Dendritic cell treated with granulocyte-macrophage colony-stimulating factor and Interleukin-4, amounts not matched to agents 40 ng/mL and 50 ng/mL, for 4 days (primary cell): ENCODE measurements around the gene BAIAP2L1.

Experiments
- H3K27ac Mint-ChIP-seq: one replicate; pipeline ENCODE4 v1.8.0; 2022; ENCODE audit warnings: mild to moderate bottlenecking, mixed read lengths
- H3K27me3 Mint-ChIP-seq: one replicate; pipeline ENCODE4 v1.8.0; 2022; ENCODE audit warnings: mild to moderate bottlenecking, mixed read lengths
- H3K36me3 Mint-ChIP-seq: one replicate; pipeline ENCODE4 v1.8.0; 2022; ENCODE audit warnings: low read depth, mixed read lengths
- H3K4me1 Mint-ChIP-seq: one replicate; pipeline ENCODE4 v1.8.0; 2022; ENCODE audit warnings: low read depth, mixed read lengths
- H3K4me3 Mint-ChIP-seq: one replicate; pipeline ENCODE4 v1.8.0; 2022; ENCODE audit warnings: mild to moderate bottlenecking, moderate library complexity, mixed read lengths
- H3K9me3 Mint-ChIP-seq: one replicate; pipeline ENCODE4 v1.8.0; 2022; ENCODE audit warnings: mixed read lengths
- intact Hi-C: fragments of 100-400 bp; cut with micrococcal nuclease; formaldehyde crosslinking; loops from one replicate; pipeline ENCODE4 v1.15.0; 2022

The BAIAP2L1 gene

DNA sequence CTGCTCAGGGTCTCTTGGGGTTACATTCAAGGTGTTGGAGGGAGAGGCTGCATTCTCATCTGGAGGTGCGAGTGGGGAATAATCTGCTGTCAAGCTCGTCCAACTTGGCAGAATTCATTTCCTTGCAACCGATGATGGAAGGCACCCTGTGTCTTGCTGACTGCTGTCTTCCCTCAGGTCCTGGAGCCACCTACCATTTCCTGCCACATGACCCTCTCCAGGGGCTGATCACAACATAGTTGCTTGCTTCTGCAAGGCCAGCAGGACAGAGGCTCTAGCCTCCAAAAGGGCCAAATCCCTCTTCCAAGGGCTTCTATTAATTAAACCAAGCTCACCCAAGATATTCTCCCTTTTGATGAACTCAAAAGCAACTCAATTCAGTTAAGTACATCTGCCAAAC is 133.6 kb downstream of the BAIAP2L1 start:
- H3K9me3 Mint-ChIP-seq = no peaks in the 10 kb centered on the region
- peak overlapping the region; percentile 41 for H3K27ac Mint-ChIP-seq
- intact Hi-C loops = loop anchor here (10.0 kb wide), 1 partner anchor 127 kb away; no protein-coding TSS in a partner anchor
- H3K36me3 Mint-ChIP-seq = peaks cover 36% of the 10 kb centered on the region
- H3K4me3 Mint-ChIP-seq = no peak overlapping the region
- H3K4me1 Mint-ChIP-seq = peaks cover 14% of the 10 kb centered on the region
- no peaks in the 10 kb centered on the region for H3K27me3 Mint-ChIP-seq

DNA sequence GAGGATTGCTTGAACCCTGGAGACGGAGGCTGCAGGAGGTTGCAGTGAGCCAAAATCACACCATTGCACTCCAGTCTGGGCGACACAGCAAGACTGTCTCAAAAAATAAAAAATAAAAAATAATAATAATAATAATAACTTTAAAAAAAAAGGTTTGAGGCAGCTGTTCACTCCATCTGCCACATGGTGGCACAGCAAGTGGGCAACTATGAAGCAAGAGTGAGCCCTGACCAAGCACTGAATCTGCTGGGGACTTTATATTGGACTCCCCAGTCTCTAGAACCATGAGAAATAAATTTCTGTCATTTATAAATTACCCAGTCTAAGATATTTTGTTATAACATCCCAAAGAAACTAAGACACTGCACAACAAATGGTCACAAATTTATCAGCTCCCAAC is 134.1 kb downstream of the BAIAP2L1 start:
- Mint-ChIP-seq H3K9me3 (no peaks in the 10 kb centered on the region), H3K4me3 (no peak overlapping the region), H3K4me1 (peaks cover 14% of the 10 kb centered on the region), H3K27me3 (no peaks in the 10 kb centered on the region), H3K27ac (peak overlapping the region; percentile 41), H3K36me3 (peaks cover 34% of the 10 kb centered on the region)
- intact Hi-C loops = loop anchor here (10.0 kb wide), 1 partner anchor 128 kb away; no protein-coding TSS in a partner anchor

DNA sequence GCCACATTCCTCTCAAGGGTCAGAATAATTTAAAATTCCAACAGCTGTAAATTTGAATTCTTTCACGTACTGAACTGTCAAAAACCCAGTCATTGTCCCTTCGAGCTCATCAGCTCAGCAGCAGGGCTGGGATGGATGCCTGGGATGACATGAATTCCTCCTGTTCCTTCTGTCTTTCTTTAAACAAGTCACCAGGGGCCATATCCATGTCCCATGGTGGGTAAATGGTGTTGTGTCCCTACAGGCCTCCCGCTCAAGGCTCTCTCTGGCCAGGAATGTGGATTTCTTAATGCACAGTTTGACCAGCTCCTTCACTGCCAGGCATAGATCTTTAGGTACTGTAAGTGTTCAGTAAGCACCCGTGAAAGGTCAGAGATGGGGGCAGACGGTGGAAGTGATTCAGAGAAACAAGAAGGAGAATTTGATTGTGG is 135.0 kb downstream of the BAIAP2L1 start:
- Mint-ChIP-seq H3K9me3 (no peaks in the 10 kb centered on the region), H3K4me3 (no peak overlapping the region), H3K27ac (no peak overlapping the region), H3K4me1 (peaks cover 14% of the 10 kb centered on the region), H3K36me3 (peaks cover 38% of the 10 kb centered on the region), H3K27me3 (no peaks in the 10 kb centered on the region)
- intact Hi-C loops = loop anchor here (10.0 kb wide), 1 partner anchor 129 kb away; no protein-coding TSS in a partner anchor

DNA sequence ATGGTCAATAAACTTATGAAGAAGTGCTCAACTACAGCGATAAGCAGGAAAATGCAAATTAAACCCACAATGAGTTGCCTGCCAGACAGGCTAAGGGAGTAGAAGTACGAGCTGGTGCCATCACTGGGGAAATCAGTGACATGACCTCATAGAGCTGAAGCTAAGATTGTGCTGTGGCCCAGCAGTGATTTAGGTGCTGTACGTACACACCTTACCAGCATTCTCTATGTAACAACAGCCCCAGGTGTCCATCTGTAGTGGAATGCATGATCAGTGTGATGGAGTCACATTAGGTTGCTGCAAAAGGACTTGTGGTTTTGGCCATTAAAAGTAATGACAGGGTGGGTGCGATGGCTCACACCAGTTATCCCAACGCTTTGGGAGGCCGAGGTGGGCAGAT is 143.2 kb downstream of the BAIAP2L1 start:
- Mint-ChIP-seq H3K27me3 (no peaks in the 10 kb centered on the region), H3K9me3 (no peaks in the 10 kb centered on the region), H3K4me1 (peaks cover 17% of the 10 kb centered on the region), H3K36me3 (peaks cover 48% of the 10 kb centered on the region), H3K4me3 (no peak overlapping the region), H3K27ac (no peak overlapping the region)
- intact Hi-C loops = no loop called here

DNA sequence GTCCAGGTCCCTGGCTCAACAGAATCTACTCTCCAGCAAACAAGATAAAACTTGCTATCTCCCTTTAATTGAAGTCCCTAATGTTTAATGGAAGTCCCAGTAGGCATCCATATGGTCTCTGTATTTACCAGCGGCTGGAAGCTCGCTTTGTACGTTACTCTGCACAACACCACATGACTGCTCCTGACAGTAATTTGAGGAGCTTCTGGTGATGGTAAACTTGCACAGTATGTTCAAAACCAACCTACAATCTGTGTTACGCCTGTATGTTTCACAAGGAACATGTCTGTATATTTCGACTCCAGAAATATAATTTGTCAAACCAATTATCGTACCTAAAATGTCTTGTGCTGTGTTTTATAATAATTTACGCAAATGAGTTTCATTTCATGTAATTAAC is 144.5 kb downstream of the BAIAP2L1 start:
- Mint-ChIP-seq H3K36me3 (peaks cover 47% of the 10 kb centered on the region), H3K4me1 (peaks cover 27% of the 10 kb centered on the region), H3K27ac (no peak overlapping the region), H3K4me3 (no peak overlapping the region), H3K9me3 (no peaks in the 10 kb centered on the region), H3K27me3 (no peaks in the 10 kb centered on the region)
- intact Hi-C loops = no loop called here

DNA sequence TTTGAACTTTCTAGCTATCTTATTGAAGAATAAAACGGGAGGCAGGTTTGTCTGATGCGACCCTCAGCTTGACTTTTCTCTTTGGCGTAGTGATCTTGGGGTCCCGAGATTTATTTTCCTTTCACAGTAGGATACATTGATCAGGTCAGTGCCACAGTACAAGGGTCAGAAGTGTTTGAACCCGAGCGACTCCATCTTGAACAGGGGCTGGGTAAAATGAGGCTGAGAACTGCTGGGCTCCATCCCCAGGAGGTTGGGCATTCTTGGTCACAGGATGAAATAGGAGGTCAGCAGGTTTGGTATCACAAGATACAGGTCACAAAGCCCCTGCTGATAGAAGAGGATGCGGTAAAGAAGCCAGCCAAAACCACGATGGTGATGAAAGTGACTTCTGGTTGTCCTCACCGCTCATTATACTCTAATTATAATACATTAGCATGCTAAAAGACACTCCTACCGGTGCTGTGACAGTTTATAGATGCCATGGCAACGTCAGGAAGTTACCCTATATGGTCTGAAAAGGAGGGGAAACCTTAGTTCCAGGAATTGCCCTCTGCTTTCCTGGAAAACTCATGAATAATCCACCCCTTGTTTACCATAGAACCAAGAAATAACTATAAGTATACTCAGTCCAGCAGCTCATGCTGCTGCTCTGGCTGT is 145.8 kb downstream of the BAIAP2L1 start:
- H3K27ac Mint-ChIP-seq = no peak overlapping the region
- intact Hi-C loops = no loop called here
- H3K4me1 Mint-ChIP-seq = peaks cover 39% of the 10 kb centered on the region
- H3K36me3 Mint-ChIP-seq = peaks cover 38% of the 10 kb centered on the region
- no peak overlapping the region for H3K4me3 Mint-ChIP-seq
- H3K27me3 Mint-ChIP-seq = no peaks in the 10 kb centered on the region
- no peaks in the 10 kb centered on the region for H3K9me3 Mint-ChIP-seq

DNA sequence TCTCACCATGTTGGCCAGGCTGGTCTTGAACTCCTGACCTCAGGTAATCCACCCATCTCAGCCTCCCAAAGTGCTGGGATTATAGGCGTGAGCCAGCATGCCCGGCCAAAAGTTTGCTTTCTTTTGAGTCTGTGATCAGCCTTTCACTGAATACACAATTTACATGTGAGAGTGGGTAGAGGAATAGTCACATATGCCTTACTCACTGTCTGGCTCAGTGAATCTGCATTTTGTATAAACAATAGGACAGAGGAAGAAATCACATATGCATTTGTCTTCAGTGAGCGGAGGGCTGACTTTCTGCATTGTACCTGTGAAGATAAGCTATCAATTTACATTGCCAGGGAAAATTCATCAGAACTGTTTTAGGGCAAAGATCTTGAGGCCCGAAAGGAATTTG is 146.4 kb downstream of the BAIAP2L1 start:
- no peak overlapping the region for H3K27ac Mint-ChIP-seq
- no peaks in the 10 kb centered on the region for H3K9me3 Mint-ChIP-seq
- peaks cover 32% of the 10 kb centered on the region for H3K36me3 Mint-ChIP-seq
- no peaks in the 10 kb centered on the region for H3K27me3 Mint-ChIP-seq
- no peak overlapping the region for H3K4me3 Mint-ChIP-seq
- intact Hi-C loops = no loop called here
- H3K4me1 Mint-ChIP-seq = peaks cover 45% of the 10 kb centered on the region

DNA sequence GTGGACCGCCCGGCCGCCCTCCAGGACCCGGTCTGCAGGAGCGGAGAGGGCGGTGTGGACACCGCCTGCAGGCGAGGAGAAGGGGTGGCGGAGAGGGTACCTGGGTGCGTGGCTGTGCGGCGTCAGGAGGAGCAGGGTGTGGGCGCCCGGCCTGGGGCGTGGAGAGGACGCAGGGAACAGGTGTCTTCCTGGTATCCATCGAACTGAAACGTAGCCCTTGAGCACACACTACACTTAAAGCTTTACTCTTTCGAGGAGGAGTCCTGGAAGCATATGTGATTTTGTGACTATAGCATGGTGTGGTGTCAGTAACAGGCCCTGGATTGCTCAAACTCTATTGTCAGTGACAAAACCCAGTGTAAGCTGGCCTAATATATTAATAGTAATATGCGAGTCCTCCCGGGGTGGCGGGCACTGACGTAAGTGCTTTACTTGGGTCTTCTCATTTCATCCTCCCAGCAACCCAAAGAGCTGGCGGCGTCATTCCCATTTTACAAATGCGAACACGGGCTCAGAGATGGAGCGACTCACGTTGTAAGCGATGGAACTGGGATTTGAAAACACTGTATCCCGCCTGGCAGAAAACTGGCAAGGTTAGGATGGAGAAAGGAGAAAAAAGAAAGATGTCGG is 148.3 kb downstream of the BAIAP2L1 start:
- H3K36me3 Mint-ChIP-seq = peaks cover 31% of the 10 kb centered on the region
- H3K4me1 Mint-ChIP-seq = peaks cover 59% of the 10 kb centered on the region
- H3K27me3 Mint-ChIP-seq = no peaks in the 10 kb centered on the region
- no peaks in the 10 kb centered on the region for H3K9me3 Mint-ChIP-seq
- H3K27ac Mint-ChIP-seq = peak overlapping the region; percentile 91
- intact Hi-C loops = loop anchor here (1.0 kb wide), 1 partner anchor 30 kb away; no protein-coding TSS in a partner anchor
- peak overlapping the region; percentile 98 for H3K4me3 Mint-ChIP-seq

DNA sequence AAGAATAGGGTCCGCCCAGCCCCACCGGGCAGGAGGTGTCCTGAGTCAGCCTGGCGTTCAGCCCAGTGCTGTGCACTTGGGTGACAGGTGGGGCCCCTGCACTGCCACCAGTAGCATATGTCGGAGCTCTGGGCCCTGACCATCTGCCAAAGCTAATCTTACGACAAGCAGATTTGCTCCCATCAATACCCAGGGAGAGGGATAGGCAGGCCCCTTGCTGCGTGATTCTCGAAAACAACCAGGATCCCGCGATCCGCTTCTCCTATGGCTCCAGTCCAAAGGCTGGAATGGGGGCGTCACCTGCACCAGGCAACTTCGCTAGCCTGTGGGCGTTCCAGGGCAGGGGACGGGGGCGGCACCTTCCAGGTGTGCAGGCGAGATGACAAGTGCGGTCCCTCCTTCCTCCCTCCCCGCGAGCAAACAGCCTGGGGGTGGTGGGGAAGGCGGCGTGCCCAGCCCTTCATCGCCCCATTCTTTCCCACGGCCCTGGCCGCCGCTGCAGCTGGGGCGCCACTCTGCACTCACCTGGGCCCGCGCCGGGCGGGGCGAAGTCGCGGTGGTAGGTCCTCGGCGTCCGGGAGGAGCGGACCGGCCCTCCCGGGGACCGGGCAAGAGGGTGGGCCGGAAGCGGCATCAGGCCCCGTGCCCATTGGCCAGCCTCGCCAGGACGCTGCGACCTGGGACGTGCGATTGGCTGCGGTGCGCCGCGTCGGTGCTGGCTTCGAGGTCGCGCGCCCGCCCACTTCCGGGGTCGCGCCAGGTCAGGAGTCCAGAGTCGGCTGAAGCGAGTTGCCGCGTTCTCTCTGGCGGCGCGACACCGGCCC is 149.1 kb downstream of the BAIAP2L1 start, which contains the start of gene TECPR1:
TECPR1 (minus strand) TSS at position 632 of the 824 bp plus-strand sequence. CDS start 6,086 bp downstream, outside the sequence.
- Mint-ChIP-seq H3K9me3 (no peaks in the 10 kb centered on the region), H3K4me3 (peak within 1 kb of the TSS; percentile 98), H3K36me3 (peaks cover 29% of the 10 kb centered on the region), H3K4me1 (peaks cover 59% of the 10 kb centered on the region), H3K27ac (peak within 1 kb of the TSS; percentile 91), H3K27me3 (no peaks in the 10 kb centered on the region)
- intact Hi-C loops = loop anchor here (1.0 kb wide), 1 partner anchor 30 kb away; no protein-coding TSS in a partner anchor

DNA sequence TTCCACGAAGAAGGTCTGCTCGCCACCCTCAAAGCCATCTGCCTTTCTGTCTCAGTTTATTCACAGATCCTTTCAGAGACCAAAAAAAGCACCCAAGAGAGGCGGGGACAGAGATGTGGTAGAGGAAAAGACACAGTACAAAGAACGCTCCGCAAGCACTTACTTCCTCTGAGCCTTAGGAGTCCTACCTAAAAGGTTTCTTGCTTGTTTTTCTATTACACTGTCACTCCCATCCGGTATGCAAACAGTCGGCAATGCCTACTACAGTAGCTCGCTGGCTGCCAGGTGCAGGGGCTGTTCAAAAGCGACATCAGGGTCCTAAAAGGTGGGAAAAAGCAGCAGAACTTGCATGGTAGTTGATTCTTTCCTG is 149.7 kb downstream of the BAIAP2L1 start:
- peaks cover 23% of the 10 kb centered on the region for H3K36me3 Mint-ChIP-seq
- H3K4me3 Mint-ChIP-seq = peak overlapping the region; percentile 98
- intact Hi-C loops = no loop called here
- no peaks in the 10 kb centered on the region for H3K27me3 Mint-ChIP-seq
- H3K9me3 Mint-ChIP-seq = no peaks in the 10 kb centered on the region
- H3K4me1 Mint-ChIP-seq = peaks cover 59% of the 10 kb centered on the region
- peak overlapping the region; percentile 91 for H3K27ac Mint-ChIP-seq

DNA sequence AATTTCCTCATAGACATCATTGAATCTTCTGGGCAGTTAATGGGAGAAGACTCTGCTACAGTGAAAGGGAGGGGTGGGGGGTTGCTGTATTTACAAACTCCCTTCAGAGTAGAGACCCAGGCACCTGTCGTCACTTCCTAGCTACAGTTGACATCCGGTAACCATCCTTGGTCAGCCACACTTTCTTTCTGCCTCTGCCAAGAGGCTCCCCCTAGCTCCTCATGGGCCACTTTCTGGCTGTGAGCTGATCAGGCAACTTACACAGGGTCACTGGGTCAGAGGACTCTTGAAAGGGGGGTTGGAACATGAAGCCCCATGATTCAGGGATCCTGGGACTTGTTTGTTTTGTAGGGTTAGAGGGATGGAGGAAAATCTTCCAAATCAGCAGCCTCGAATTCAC is 150.1 kb downstream of the BAIAP2L1 start:
- H3K36me3 Mint-ChIP-seq = peaks cover 26% of the 10 kb centered on the region
- H3K4me3 Mint-ChIP-seq = peak overlapping the region; percentile 98
- H3K27ac Mint-ChIP-seq = peak overlapping the region; percentile 91
- H3K9me3 Mint-ChIP-seq = no peaks in the 10 kb centered on the region
- intact Hi-C loops = no loop called here
- H3K27me3 Mint-ChIP-seq = no peaks in the 10 kb centered on the region
- peaks cover 63% of the 10 kb centered on the region for H3K4me1 Mint-ChIP-seq

DNA sequence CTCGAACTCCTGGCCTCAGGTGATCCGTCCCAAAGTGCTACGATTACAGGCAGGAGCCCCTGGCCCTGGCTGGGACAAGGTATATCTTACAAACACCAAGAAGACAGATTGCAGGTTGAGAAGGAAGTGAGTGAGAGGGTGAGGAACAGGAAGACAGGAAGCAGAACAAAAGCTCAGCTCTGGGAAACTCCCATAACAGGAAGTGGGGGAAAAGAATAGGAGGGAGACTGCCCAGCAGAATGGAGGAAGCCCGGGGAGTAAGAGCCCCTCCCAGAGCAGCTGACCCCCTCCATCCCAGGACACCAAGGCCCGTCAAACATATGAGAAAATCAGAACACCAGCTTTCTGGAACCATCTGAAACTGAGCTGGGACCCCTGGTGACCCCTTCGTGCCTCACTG is 151.8 kb downstream of the BAIAP2L1 start:
- Mint-ChIP-seq H3K27ac (peak overlapping the region; percentile 47), H3K4me1 (peaks cover 69% of the 10 kb centered on the region), H3K36me3 (peaks cover 42% of the 10 kb centered on the region), H3K27me3 (no peaks in the 10 kb centered on the region), H3K4me3 (no peak overlapping the region), H3K9me3 (no peaks in the 10 kb centered on the region)
- intact Hi-C loops = no loop called here

DNA sequence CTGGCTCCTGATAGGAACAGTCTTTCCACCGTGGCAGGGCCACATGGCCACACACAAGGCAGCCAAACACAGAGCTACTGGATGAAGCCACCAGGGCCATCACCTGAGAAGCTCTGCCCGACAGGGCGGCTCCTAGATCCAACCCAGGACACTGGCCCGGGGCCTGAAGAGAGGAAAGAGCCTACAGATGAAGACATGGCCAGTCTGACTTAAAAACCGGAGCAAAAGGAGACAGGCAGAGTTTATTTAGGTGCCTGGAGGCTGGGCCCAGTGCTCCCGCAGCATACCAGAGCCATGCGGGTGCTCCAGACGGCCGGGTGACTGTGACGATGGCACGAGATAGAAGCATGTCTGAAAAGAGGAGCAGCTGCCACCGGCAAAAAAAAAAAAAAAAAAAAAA is 152.7 kb downstream of the BAIAP2L1 start:
- H3K27me3 Mint-ChIP-seq = no peaks in the 10 kb centered on the region
- no peaks in the 10 kb centered on the region for H3K9me3 Mint-ChIP-seq
- H3K4me1 Mint-ChIP-seq = peaks cover 63% of the 10 kb centered on the region
- H3K36me3 Mint-ChIP-seq = peaks cover 52% of the 10 kb centered on the region
- peak overlapping the region; percentile 31 for H3K27ac Mint-ChIP-seq
- intact Hi-C loops = no loop called here
- H3K4me3 Mint-ChIP-seq = no peak overlapping the region

DNA sequence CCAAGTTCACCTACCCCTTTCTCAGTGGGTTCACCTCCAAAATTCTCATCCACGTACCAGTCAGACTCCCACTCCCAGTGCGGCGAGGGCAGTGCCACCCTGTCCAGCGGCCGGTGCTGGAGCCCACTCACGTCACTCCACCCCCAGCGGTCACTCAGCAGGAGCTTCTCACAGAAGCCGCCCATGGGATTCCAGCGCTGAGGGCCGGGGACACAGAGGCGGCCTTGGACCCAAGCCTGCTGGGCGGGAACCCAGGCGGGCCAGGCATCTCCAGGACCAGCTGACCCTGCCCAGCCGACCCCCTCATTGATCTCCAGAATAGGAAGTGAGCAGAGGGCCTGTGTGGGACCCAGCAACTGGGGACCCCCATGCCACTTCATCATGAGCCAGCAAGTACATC is 156.0 kb downstream of the BAIAP2L1 start:
- intact Hi-C loops = no loop called here
- H3K4me1 Mint-ChIP-seq = peaks cover 35% of the 10 kb centered on the region
- H3K27ac Mint-ChIP-seq = peak overlapping the region; percentile 30
- H3K36me3 Mint-ChIP-seq = peaks cover 76% of the 10 kb centered on the region
- no peak overlapping the region for H3K4me3 Mint-ChIP-seq
- no peaks in the 10 kb centered on the region for H3K9me3 Mint-ChIP-seq
- H3K27me3 Mint-ChIP-seq = no peaks in the 10 kb centered on the region
